SK-N-SH (cell line): ENCODE results near the gene ECE1. TPM values are rescaled to one million over a fixed set of nuclear protein-coding genes. Genes with fewer than 3 reads are reported as not detected.
A peak's percentile ranks its signal among the peaks of the same experiment; 100 is the strongest.

ENCODE experiments used
- CTCF ChIA-PET: fragments of 300-600, 350-600 bp; formaldehyde crosslinking; extraction: SDS; loops from one replicate; lab custom pipeline; 2021; lab: Yijun Ruan, JAX
- POLR2A ChIA-PET: fragments of 350-600 bp; sonication (Branson Sonifier 250); formaldehyde crosslinking; extraction: SDS; loops from one replicate; lab custom pipeline; 2020; ENCODE audit warnings: antibody characterized with exemption, inconsistent platforms; lab: Yijun Ruan, JAX
- DNase-seq: peaks from one replicate; pipeline ENCODE4 v3.0.0; 2012
- H2AFZ ChIP-seq: fragments of 200-600 bp; sonication (generic); 2 replicates; pipeline ENCODE4 v1.8.1; 2016; ENCODE audit warnings: antibody characterized with exemption, mild to moderate bottlenecking, low read depth
- H3F3A ChIP-seq: fragments of 200-600 bp; sonication (generic); replicated peaks from 2 replicates; pipeline ENCODE3; 2016; ENCODE audit warnings: antibody characterized with exemption, mild to moderate bottlenecking; ENCODE audit not compliant: insufficient read depth
- H3K27ac ChIP-seq, 2 experiments: fragments of 200-500 bp in 1 of 2; fragments of 200-600 bp in 1 of 2; sonication (Bioruptor generic) in 1 of 2; sonication (generic), shearing (Covaris generic) in 1 of 2; 2 replicates each; pipeline versions ENCODE4 v1.5.1 to v1.6.1; 2014 to 2016; ENCODE audit warnings: low read depth in 2 of 2, inconsistent platforms in 1 of 2, low read length in 1 of 2, mild to moderate bottlenecking in 1 of 2, mixed read lengths in 1 of 2
- H3K27me3 ChIP-seq: fragments of 200-600 bp; sonication (generic), shearing (Covaris generic); 2 replicates; pipeline ENCODE4 v1.6.1; 2016; ENCODE audit warnings: mixed run types; ENCODE audit not compliant: insufficient read depth
- H3K36me3 ChIP-seq, 2 experiments: fragments of 200-500 bp in 1 of 2; fragments of 200-600 bp in 1 of 2; sonication (Bioruptor generic) in 1 of 2; sonication (generic) in 1 of 2; replicated peaks in 1 of 2; 2 replicates each; pipeline versions ENCODE3 to v1.5.1; 2014 to 2016; ENCODE audit warnings: low read length in 1 of 2, mild to moderate bottlenecking in 1 of 2; ENCODE audit not compliant: insufficient read depth in 2 of 2, control insufficient read depth in 1 of 2
- H3K4me1 ChIP-seq, 2 experiments: fragments of 200-500 bp in 1 of 2; fragments of 200-600 bp in 1 of 2; sonication (Bioruptor generic) in 1 of 2; sonication (generic), shearing (Covaris generic) in 1 of 2; 2 replicates each; pipeline versions ENCODE4 v1.5.1 to v1.6.1; 2014 to 2016; ENCODE audit warnings: low read depth in 1 of 2, low read length in 1 of 2, mixed run types in 1 of 2; ENCODE audit not compliant: insufficient read depth in 2 of 2, control insufficient read depth in 1 of 2
- H3K4me2 ChIP-seq: fragments of 200-600 bp; sonication (generic), shearing (Covaris generic); 2 replicates; pipeline ENCODE4 v1.6.1; 2017; ENCODE audit warnings: mixed run types
- H3K4me3 ChIP-seq, 2 experiments: fragments of 200-500 bp in 1 of 2; fragments of 200-600 bp in 1 of 2; sonication (Bioruptor generic) in 1 of 2; sonication (generic), shearing (Covaris generic) in 1 of 2; 2 replicates each; pipeline versions ENCODE4 v1.5.1 to v1.8.1; 2014 to 2016; ENCODE audit warnings: low read depth in 2 of 2, inconsistent platforms in 1 of 2, low read length in 1 of 2, mild to moderate bottlenecking in 1 of 2, mixed read lengths in 1 of 2, moderate library complexity in 1 of 2
- H3K79me2 ChIP-seq: fragments of 200-600 bp; sonication (generic); 2 replicates; pipeline ENCODE4 v1.8.1; 2017; ENCODE audit warnings: mild to moderate bottlenecking; ENCODE audit not compliant: insufficient read depth
- H3K9ac ChIP-seq: fragments of 200-600 bp; sonication (generic); 2 replicates; pipeline ENCODE4 v1.6.1; 2017; ENCODE audit warnings: mixed run types
- H3K9me2 ChIP-seq: fragments of 200-600 bp; sonication (generic); 2 replicates; pipeline ENCODE4 v1.6.1; 2017; ENCODE audit warnings: mixed run types
- H3K9me3 ChIP-seq: fragments of 200-600 bp; sonication (generic); 2 replicates; pipeline ENCODE4 v1.6.1; 2017; ENCODE audit warnings: mixed run types, mild to moderate bottlenecking, moderate library complexity
- H4K20me1 ChIP-seq: fragments of 200-600 bp; sonication (generic); 2 replicates; pipeline ENCODE4 v1.6.1; 2017; ENCODE audit warnings: mild to moderate bottlenecking, mixed run types; ENCODE audit not compliant: insufficient read depth
- FOSL2 ChIP-seq: IDR thresholded peaks from 2 replicates; pipeline ENCODE4 v1.4.0; 2012; ENCODE audit warnings: low read depth, mild to moderate bottlenecking, moderate library complexity, borderline replicate concordance
- GABPA ChIP-seq: IDR thresholded peaks from 2 replicates; pipeline ENCODE4 v1.4.0; 2012; ENCODE audit warnings: low read depth, mild to moderate bottlenecking
- GATA2 ChIP-seq: sonication (generic); formaldehyde crosslinking; IDR thresholded peaks from 2 replicates; pipeline ENCODE4 v1.5.0; 2020; ENCODE audit warnings: mild to moderate bottlenecking, missing genetic modification reagents
- POLR2AphosphoS5 ChIP-seq: IDR thresholded peaks from 2 replicates; pipeline ENCODE4 v1.6.1; 2012; ENCODE audit warnings: low read depth, low read length
- RXRA ChIP-seq: IDR thresholded peaks from 2 replicates; pipeline ENCODE4 v1.4.0; 2012; ENCODE audit warnings: low read depth, mild to moderate bottlenecking, borderline replicate concordance
- WGBS: methylation state at CpG from one replicate; pipeline ENCODE4 v1.1.6; 2017; ENCODE audit warnings: low lambda C conversion rate; 5-methylcytosine and 5-hydroxymethylcytosine counted together
- polyA plus RNA-seq, 3 experiments: library from polyadenylated mRNA; depleted of rRNA; stranded (reverse); fragments of >200 nt; gene quantifications; 2 replicates each; pipeline ENCODE4 v1.2.3, GENCODE V29; 2012
- TF ChIP-seq, protein P1 (sequence below): fragments of 200-600 bp; sonication (generic); IDR thresholded peaks from 2 replicates; pipeline ENCODE4 v1.6.1; 2017; ENCODE audit warnings: antibody characterized with exemption, mild to moderate bottlenecking, moderate library complexity

Gene ECE1
- polyA plus RNA-seq, 1 of the 3 experiments (the other 2 are of a cell fraction): 96.6 TPM

GRCh38 chr1:21321963-21322680, 31.9 kb upstream of the ECE1 start:
- no peak for DNase-seq
- no peak overlapping the region for H2AFZ ChIP-seq
- no peak overlapping the region for H3K9ac ChIP-seq
- peaks cover 18% of the 10 kb centered on the region for H3F3A ChIP-seq
- H4K20me1 ChIP-seq: no peaks in the 10 kb centered on the region
- H3K9me3 ChIP-seq: no peaks in the 10 kb centered on the region
- CTCF ChIA-PET: interaction anchor here (0.6 to 5.2 kb wide), 9 partner anchors 8 to 105 kb away, joined by 3 to 30 read pairs (median 5); no protein-coding TSS in a partner anchor
- peaks cover 25% of the 10 kb centered on the region for H3K79me2 ChIP-seq
- no peaks in the 10 kb centered on the region for H3K27me3 ChIP-seq
- peak overlapping the region; percentile 72 to 87; a peak in 3 of 4 replicates for H3K27ac ChIP-seq
- 86% methylated on average over 5 of the region's 9 CpGs for WGBS
- no peak overlapping the region for H3K4me3 ChIP-seq
- no peaks in the 10 kb centered on the region for H3K36me3 ChIP-seq
- TF ChIP-seq, protein P1, sequence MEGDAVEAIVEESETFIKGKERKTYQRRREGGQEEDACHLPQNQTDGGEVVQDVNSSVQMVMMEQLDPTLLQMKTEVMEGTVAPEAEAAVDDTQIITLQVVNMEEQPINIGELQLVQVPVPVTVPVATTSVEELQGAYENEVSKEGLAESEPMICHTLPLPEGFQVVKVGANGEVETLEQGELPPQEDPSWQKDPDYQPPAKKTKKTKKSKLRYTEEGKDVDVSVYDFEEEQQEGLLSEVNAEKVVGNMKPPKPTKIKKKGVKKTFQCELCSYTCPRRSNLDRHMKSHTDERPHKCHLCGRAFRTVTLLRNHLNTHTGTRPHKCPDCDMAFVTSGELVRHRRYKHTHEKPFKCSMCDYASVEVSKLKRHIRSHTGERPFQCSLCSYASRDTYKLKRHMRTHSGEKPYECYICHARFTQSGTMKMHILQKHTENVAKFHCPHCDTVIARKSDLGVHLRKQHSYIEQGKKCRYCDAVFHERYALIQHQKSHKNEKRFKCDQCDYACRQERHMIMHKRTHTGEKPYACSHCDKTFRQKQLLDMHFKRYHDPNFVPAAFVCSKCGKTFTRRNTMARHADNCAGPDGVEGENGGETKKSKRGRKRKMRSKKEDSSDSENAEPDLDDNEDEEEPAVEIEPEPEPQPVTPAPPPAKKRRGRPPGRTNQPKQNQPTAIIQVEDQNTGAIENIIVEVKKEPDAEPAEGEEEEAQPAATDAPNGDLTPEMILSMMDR: peak; percentile 18; the same call in 1 of the 2 replicates
- TF ChIP-seq RXRA (no peak), GABPA (no peak)
- no peaks in the 10 kb centered on the region for H3K9me2 ChIP-seq
- POLR2A ChIA-PET: interaction anchor here (0.6 to 1.2 kb wide), 2 partner anchors 37 to 67 kb away, joined by 4 read pairs; no protein-coding TSS in a partner anchor
- H3K4me1 ChIP-seq: peaks cover 43 to 91% of the 10 kb centered on the region in 2 experiments
- H3K4me2 ChIP-seq: no peak overlapping the region

DNA sequence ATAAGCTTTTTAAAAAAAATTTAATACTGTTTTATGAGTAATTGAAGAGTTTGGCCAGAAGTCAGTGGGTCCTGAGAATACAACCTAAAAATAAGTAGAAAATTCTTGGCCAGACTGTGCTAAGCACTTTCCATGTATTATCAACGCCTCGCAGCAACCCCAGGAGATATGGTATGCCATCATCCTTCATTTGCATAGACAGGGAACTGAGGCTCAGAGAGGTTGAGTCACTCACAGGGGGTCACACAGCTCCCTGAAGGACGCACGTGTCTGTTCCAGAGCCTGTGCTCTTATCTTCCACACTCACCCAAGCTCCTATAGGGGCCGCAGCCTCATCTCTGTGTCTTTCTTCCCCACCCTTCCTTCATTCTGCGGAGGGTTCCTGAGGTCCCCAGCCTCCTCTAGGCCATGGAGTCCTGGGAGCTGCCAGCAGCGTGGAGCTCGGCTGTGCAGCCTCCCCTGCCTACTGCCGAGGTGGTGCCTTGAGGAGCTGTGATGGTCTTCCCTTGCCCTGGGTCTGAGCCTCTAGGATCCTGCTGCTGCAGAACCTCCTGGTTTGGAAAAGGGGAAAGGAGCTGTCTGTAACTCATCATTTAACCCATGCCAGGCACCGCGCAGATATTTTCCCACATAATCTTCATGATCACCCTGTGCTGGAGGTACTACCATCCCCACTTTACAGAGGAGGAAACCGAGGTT, 30.3 kb upstream of the ECE1 start:
- H3K27me3 ChIP-seq: no peaks in the 10 kb centered on the region
- peaks cover 21% of the 10 kb centered on the region; the same call in 1 of the 2 replicates for H3K79me2 ChIP-seq
- no peak overlapping the region for H3K4me2 ChIP-seq
- H3K27ac ChIP-seq: peak overlapping the region in 1 of 2 experiments; percentile 65; a peak in 2 of 4 replicates
- no peak for DNase-seq
- peaks cover 18% of the 10 kb centered on the region for H3F3A ChIP-seq
- H3K36me3 ChIP-seq: no peaks in the 10 kb centered on the region
- no peak overlapping the region for H2AFZ ChIP-seq
- WGBS: 95% methylated on average over 11 of the region's 12 CpGs
- no peaks in the 10 kb centered on the region for H4K20me1 ChIP-seq
- H3K4me3 ChIP-seq: no peak overlapping the region
- H3K9me2 ChIP-seq: no peaks in the 10 kb centered on the region
- POLR2A ChIA-PET: interaction anchor here (0.8 kb wide), 1 partner anchor 12 kb away, joined by 3 read pairs; no protein-coding TSS in a partner anchor
- H3K9ac ChIP-seq: no peak overlapping the region
- peaks cover 33 to 77% of the 10 kb centered on the region in 2 experiments for H3K4me1 ChIP-seq
- TF ChIP-seq FOSL2: no peak
- no peak for TF ChIP-seq GATA2 (CRISPR knock-in tag)
- no peak for TF ChIP-seq POLR2AphosphoS5
- H3K9me3 ChIP-seq: no peaks in the 10 kb centered on the region
- CTCF ChIA-PET: interaction anchor here (0.7 to 3.0 kb wide), 10 partner anchors 9 to 253 kb away, joined by 3 to 17 read pairs (median 4); no protein-coding TSS in a partner anchor
